Common myeloid progenitor, CD34-positive (primary cell): ENCODE measurements around the gene GID8.

Experiments used
- CTCF ChIA-PET: fragments of 350-600 bp; sonication (Branson Sonifier 250); formaldehyde crosslinking; loops from one replicate; lab custom pipeline; 2021; ENCODE audit warnings: antibody characterized with exemption; lab: Charles Lee
- POLR2A ChIA-PET: fragments of 350-600 bp; sonication (Branson Sonifier 250); formaldehyde crosslinking; loops from one replicate; lab custom pipeline; 2021; ENCODE audit warnings: antibody characterized with exemption; lab: Charles Lee
- DNase-seq, 3 donors: peaks; one replicate each; pipeline versions ENCODE4 v3.0.0 to v3.0.0-alpha.2; 2013
- H3K27ac ChIP-seq, 2 experiments: 1 replicate in 1 of 2; 2 replicates in 1 of 2; pipeline ENCODE4 v1.7.0; 2013; ENCODE audit warnings: inconsistent platforms in 2 of 2, low read length in 2 of 2, mild to moderate bottlenecking in 2 of 2, low read depth in 1 of 2, moderate library complexity in 1 of 2; ENCODE audit not compliant: severe bottlenecking in 2 of 2, insufficient read depth in 1 of 2, poor library complexity in 1 of 2
- H3K27me3 ChIP-seq, 5 experiments: replicated peaks in 2 of 5; 1 replicate in 3 of 5; 2 replicates in 2 of 5; pipeline versions ENCODE4 v1.6.1 to v1.7.0; 2013; ENCODE audit warnings: low read length in 4 of 5, mild to moderate bottlenecking in 2 of 5, moderate library complexity in 2 of 5, inconsistent platforms in 1 of 5; ENCODE audit not compliant: insufficient read depth in 5 of 5, control insufficient read depth in 4 of 5
- H3K36me3 ChIP-seq, 4 experiments: 1 replicate in 2 of 4; 2 replicates in 2 of 4; pipeline versions ENCODE4 v1.6.1 to v1.7.0; 2013; ENCODE audit warnings: low read length in 3 of 4, control low read depth in 1 of 4, mild to moderate bottlenecking in 1 of 4; ENCODE audit not compliant: control insufficient read depth in 4 of 4, insufficient read depth in 4 of 4
- H3K4me1 ChIP-seq, 4 experiments: 1 replicate in 3 of 4; 2 replicates in 1 of 4; pipeline versions ENCODE4 v1.6.1 to v1.7.1; 2013; ENCODE audit warnings: low read length in 3 of 4, mild to moderate bottlenecking in 3 of 4, control low read depth in 1 of 4, inconsistent platforms in 1 of 4, moderate library complexity in 1 of 4; ENCODE audit not compliant: control insufficient read depth in 4 of 4, insufficient read depth in 4 of 4; ENCODE audit errors: control extremely low read depth in 1 of 4
- H3K4me3 ChIP-seq, 7 experiments: 1 replicate in 4 of 7; 2 replicates in 3 of 7; pipeline versions ENCODE4 v1.5.1 to v1.7.0; 2013; ENCODE audit warnings: mild to moderate bottlenecking in 7 of 7, low read length in 6 of 7, moderate library complexity in 6 of 7, inconsistent platforms in 2 of 7, low read depth in 2 of 7, control low read depth in 1 of 7; ENCODE audit not compliant: insufficient read depth in 4 of 7, control insufficient read depth in 1 of 7; ENCODE audit errors: extremely low read depth in 1 of 7
- H3K9me3 ChIP-seq, 5 experiments: 1 replicate in 4 of 5; 2 replicates in 1 of 5; pipeline versions ENCODE4 v1.6.1 to v1.7.1; 2013; ENCODE audit warnings: low read length in 4 of 5, mild to moderate bottlenecking in 2 of 5, inconsistent platforms in 1 of 5, low read depth in 1 of 5, moderate library complexity in 1 of 5; ENCODE audit not compliant: control insufficient read depth in 4 of 5, insufficient read depth in 2 of 5; ENCODE audit errors: control extremely low read depth in 1 of 5
- WGBS: methylation state at CpG from one replicate; pipeline ENCODE4 v1.1.5; 2013; ENCODE audit not compliant: insufficient coverage; 5-methylcytosine and 5-hydroxymethylcytosine counted together

The GID8 gene

GRCh38 chr20:62891111-62891510 lies 46.8 kb upstream of the GID8 start:
- Histone ChIP-seq H3K9me3 (no peaks in the 10 kb centered on the region), H3K4me3 (no peak overlapping the region), H3K27me3 (no peaks in the 10 kb centered on the region), H3K4me1 (peaks cover 0 to 8% (median 2%) of the 10 kb centered on the region in 4 experiments), H3K27ac (no peak overlapping the region), H3K36me3 (peaks cover 33 to 99% (median 85%) of the 10 kb centered on the region in 4 experiments)
- WGBS = 89% methylated on average over 15 of the region's 15 CpGs
- ChIA-PET CTCF (interaction anchor here (0.9 to 3.1 kb wide), 8 partner anchors 9 to 68 kb away, joined by 4 to 15 read pairs (median 6); no protein-coding TSS in a partner anchor), POLR2A (no interaction called here)
- DNase-seq = no peak

- Histone ChIP-seq H3K4me1 (peaks cover 0 to 8% (median 2%) of the 10 kb centered on the region in 4 experiments), H3K27ac (no peak overlapping the region), H3K9me3 (no peaks in the 10 kb centered on the region), H3K4me3 (no peak overlapping the region), H3K27me3 (no peaks in the 10 kb centered on the region), H3K36me3 (peaks cover 33 to 98% (median 81%) of the 10 kb centered on the region in 4 experiments)
- ChIA-PET CTCF (interaction anchor here (0.6 to 2.5 kb wide), 9 partner anchors 9 to 117 kb away, joined by 3 to 13 read pairs (median 5); no protein-coding TSS in a partner anchor), POLR2A (no interaction called here)
- no peak for DNase-seq
- 97% methylated on average over 14 of the region's 25 CpGs for WGBS
Observed at GRCh38 chr20:62892348-62893304, 45.3 kb upstream of the GID8 start.

- H3K36me3 ChIP-seq = peaks cover 27 to 94% (median 72%) of the 10 kb centered on the region in 4 experiments
- no peak for DNase-seq
- H3K27ac ChIP-seq = no peak overlapping the region
- ChIA-PET CTCF (interaction anchor here (0.9 to 2.5 kb wide), 10 partner anchors 10 to 116 kb away, joined by 3 to 13 read pairs (median 4); no protein-coding TSS in a partner anchor), POLR2A (no interaction called here)
- H3K9me3 ChIP-seq = no peaks in the 10 kb centered on the region
- H3K4me1 ChIP-seq = no peaks in the 10 kb centered on the region
- H3K4me3 ChIP-seq = no peak overlapping the region
- 97% methylated on average over 14 of the region's 14 CpGs for WGBS
- no peaks in the 10 kb centered on the region for H3K27me3 ChIP-seq
Observed at GRCh38 chr20:62893700-62894099, 44.2 kb upstream of the GID8 start.

- DNase-seq = no peak
- no peaks in the 10 kb centered on the region for H3K27me3 ChIP-seq
- H3K9me3 ChIP-seq = no peaks in the 10 kb centered on the region
- H3K4me1 ChIP-seq = peaks cover 0 to 2% (median 0%) of the 10 kb centered on the region in 4 experiments
- ChIA-PET CTCF (interaction anchor here (0.8 to 2.5 kb wide), 15 partner anchors 10 to 115 kb away, joined by 3 to 13 read pairs (median 4); no protein-coding TSS in a partner anchor), POLR2A (interaction anchor here (0.6 kb wide), 1 partner anchor 21 kb away, joined by 3 read pairs; no protein-coding TSS in a partner anchor)
- peaks cover 25 to 91% (median 68%) of the 10 kb centered on the region in 4 experiments for H3K36me3 ChIP-seq
- H3K27ac ChIP-seq = no peak overlapping the region
- no peak overlapping the region for H3K4me3 ChIP-seq
- WGBS = 98% methylated on average over 10 of the region's 14 CpGs
Observed at GRCh38 chr20:62894261-62894660, 43.7 kb upstream of the GID8 start.

- Histone ChIP-seq H3K27ac (no peak overlapping the region), H3K4me1 (peaks cover 0 to 14% (median 7%) of the 10 kb centered on the region in 4 experiments), H3K36me3 (peaks cover 23 to 79% (median 56%) of the 10 kb centered on the region in 4 experiments), H3K9me3 (no peaks in the 10 kb centered on the region), H3K27me3 (no peaks in the 10 kb centered on the region), H3K4me3 (no peak overlapping the region)
- DNase-seq = no peak
- POLR2A ChIA-PET = interaction anchor here (0.6 kb wide), 1 partner anchor 12 kb away, joined by 3 read pairs; no protein-coding TSS in a partner anchor
- WGBS = 93% methylated on average over 8 of the region's 9 CpGs
- CTCF ChIA-PET = interaction anchor here (1.5 to 2.5 kb wide), 2 partner anchors 8 to 20 kb away, joined by 7 to 13 read pairs; no protein-coding TSS in a partner anchor
Observed at GRCh38 chr20:62895539-62895938, 42.4 kb upstream of the GID8 start.

GRCh38 chr20:62896526-62896925 lies 41.4 kb upstream of the GID8 start:
- Histone ChIP-seq H3K4me3 (no peak overlapping the region), H3K9me3 (no peaks in the 10 kb centered on the region), H3K27me3 (no peaks in the 10 kb centered on the region), H3K4me1 (peaks cover 0 to 15% (median 8%) of the 10 kb centered on the region in 4 experiments), H3K27ac (no peak overlapping the region), H3K36me3 (peaks cover 17 to 79% (median 50%) of the 10 kb centered on the region in 4 experiments)
- ChIA-PET POLR2A (no interaction called here), CTCF (interaction anchor here (8.4 kb wide), 1 partner anchor 20 kb away, joined by 155 read pairs; no protein-coding TSS in a partner anchor)
- 98% methylated on average over 16 of the region's 16 CpGs for WGBS
- DNase-seq = no peak
